Measurements from ENCODE around the gene ZNF714.

ZNF714 gene

DNA sequence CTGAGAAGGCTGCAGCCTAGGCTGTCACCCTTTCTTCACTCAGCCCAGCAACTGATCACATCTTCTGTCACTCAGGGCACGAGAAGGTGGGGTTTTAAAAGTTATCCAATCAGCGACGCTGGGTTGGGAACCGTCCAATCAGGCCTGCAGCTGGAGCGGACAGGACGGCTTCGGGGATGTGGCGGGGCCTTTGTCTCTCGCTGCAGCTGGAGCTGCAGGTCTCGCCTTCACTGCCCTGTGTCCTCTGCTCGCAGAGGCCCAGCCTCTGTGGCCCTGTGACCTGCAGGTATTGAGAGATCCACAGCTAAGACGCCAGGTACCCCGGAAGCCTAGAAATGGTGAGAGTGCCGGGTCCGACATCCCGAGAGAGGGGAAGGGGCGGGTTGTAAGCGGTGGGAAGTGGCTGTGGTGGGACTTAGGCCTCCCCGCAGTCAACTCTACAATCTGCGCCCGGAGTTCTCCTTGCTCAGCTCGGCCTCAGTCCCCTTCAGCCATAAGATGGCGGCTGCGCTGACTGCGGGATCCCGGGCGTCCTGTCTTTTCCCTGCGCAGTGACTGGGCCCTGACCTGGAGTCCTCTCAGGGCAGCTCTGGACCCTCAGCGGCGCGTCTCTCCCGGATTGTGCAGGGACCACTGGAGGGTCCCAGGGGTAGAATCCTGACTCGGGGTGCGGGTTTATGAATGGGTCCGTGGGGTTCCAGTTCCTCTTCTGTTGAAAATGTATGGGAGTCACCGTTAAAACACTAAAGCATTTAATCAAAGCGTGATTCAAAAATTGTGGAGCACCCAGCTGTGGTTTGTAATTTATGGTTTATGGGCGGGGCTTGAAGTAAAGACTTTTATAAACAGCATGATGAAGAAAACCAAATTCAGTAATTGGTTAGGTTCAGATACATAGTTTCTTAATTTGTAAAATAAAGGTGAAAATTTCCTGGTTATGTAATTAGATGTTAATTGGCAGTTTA lies at the start of gene ZNF714:
Gene ZNF714, plus strand, starts transcription at position 193 of the 965 bp plus-strand sequence. CDS start 16,066 bp downstream, outside the sequence.
- peak; percentile 81 to 82 for DNase-seq

GRCh38 chr19:21045028-21045427 lies 37.0 kb upstream of the ZNF714 start:
- DNase-seq, result no peak

DNA sequence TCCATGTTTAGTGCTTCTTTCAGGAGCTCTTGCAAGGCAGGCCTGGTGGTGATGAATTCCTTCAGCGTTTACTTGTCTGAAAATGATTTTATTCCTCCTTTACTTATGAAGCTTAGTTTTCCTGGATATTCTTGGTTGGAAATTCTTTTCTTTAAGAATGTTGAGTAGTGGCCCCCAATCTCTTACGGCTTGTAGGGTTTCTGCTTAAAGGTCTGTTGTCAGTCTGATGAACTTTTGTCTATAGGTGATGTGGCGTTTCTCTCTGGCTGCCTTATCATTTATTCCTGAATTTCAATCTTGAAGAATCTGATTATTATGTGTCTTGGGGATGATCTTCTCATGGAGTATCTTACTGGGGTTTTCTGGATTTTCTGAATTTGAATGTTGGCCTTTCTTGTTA lies 35.5 kb upstream of the ZNF714 start:
- no peak for DNase-seq

DNA sequence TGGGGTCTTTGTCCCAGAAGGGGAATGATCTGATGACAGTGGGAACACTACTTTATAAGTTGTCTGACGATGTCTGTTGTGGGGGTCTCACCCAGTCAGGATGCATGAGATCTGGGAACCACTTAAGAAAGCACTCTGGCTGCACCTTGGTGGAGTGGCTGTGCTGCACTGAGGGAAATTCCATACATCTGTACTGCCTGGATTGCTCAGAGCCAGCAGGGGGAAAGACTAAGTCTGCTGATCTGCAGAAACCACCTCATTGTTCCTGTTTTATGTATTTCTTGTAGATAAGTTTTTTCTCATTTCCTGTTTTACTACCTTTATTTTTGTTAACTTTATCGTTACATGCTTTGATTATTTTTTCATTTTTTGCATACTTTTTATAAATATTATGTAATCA lies 34.3 kb upstream of the ZNF714 start:
- DNase-seq, result no peak

- no peak for DNase-seq
Measured at GRCh38 chr19:21052902-21053301, 29.1 kb upstream of the ZNF714 start.

DNA sequence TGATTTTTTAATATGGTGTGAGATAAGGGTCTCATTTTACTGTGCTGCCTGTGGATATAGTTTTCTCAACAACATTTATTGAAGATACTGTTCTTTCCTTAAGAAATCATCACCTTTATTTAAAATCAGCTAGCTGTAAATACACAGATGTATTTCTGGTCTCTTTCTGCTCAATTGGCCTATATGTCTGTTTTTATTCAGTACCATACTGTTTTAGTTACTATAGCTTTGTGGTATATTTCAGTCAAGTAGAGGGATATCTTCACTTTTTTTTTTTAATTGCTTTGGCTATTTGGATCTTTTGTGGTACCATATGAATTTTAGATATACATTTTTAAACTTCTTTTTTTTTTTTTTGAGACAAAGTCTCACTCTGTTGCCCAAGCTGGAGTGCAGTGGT lies 16.7 kb upstream of the ZNF714 start:
- DNase-seq, result no peak

GRCh38 chr19:21084343-21084742 lies 2.3 kb downstream of the ZNF714 start:
- no peak for DNase-seq

DNA sequence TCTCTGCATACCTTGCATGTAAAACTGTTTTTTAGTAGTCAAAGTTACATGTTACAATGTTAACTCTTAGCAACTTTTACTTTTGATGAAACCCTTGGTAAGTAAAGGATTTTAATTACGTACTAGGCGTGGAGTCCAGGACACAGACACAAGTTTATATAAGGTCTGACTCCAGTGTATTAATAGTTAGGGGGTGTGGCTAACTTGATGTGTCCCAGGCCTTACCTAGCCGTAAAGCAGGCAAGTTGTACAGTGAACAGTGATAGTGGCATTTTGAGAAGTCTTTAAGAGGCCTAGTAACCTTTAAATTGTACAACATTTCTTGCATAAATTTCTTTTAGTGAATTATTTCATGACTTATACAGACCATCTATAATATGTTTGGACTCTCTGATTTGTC lies 5.9 kb downstream of the ZNF714 start:
- no peak for DNase-seq

DNA sequence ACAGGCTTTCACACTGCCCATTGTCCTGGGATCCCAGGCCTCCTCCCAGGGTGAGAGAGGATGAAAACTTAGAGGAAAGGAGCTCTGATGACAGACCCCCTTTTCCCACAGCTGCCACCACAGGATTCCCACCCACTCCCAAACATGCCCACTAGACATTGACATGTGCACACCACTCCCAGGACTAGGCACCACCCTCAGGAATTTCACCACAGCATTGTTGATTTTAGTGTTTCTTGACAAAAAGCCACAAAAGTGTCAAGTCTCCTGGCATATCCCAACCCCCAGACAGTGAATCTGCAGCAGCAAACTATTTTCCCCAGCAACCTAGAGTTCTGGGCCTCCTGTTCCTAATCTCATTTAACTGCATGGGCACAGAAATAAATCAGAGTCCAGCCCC lies 10.1 kb downstream of the ZNF714 start:
- DNase-seq, result no peak

DNA sequence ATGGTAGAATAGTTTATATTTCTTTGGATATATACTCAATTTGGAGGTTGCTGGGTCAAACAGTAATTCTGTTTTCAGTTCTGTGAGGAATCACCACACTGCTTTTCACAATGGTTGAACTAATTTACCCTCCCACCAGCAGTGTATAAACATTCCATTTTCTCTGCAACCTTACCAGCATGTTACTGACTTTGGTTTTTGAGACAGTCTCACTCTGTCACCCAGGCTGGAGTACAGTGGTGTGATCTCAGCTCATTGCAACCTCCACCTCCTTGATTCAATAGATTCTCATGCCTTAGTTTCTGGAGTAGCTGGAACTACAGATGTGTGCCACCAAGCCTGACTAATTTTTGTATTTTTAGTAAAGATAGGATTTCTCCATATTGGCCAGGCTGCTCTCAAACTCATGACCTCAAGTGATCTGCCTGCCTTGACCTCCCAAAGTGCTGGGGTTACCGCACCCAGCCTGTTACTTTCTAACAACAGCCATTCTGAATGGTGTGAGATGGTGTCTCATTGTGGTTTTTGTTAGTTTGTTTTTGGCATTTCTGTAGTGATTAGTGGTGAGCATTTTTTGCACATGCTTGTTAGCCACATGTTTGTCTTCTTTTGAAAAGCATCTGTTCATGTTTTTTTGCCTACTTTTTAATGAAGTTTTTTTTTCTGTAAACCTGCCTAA lies 12.5 kb downstream of the ZNF714 start:
- no peak for DNase-seq

- no peak for DNase-seq
Measured at GRCh38 chr19:21098291-21098690, 16.3 kb downstream of the ZNF714 start.

- no peak for DNase-seq
Measured at GRCh38 chr19:21101521-21102242, 19.7 kb downstream of the ZNF714 start.

GRCh38 chr19:21109116-21109515 lies 27.1 kb downstream of the ZNF714 start:
- DNase-seq, result no peak

GRCh38 chr19:21110183-21110582 lies 28.2 kb downstream of the ZNF714 start:
- DNase-seq, result no peak

DNA sequence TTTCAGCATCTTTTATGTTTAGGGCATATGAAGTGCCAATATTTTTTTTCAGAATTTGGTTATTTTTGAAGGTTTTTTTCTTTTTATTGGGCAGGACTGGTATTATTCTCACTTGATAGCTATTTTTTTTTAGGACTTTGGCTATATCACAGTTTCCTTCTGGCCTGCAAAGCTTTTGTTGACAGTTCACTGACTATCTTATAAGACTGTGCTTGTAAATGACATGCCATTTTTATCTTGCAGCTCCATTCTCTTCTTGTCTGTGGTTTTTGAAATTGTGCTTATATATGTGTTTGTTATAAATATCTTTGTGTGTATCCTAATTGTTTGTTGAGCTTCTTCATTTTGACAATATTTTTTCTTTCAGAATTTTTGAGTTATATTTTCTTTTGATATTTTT lies 33.4 kb downstream of the ZNF714 start:
- no peak for DNase-seq

DNA sequence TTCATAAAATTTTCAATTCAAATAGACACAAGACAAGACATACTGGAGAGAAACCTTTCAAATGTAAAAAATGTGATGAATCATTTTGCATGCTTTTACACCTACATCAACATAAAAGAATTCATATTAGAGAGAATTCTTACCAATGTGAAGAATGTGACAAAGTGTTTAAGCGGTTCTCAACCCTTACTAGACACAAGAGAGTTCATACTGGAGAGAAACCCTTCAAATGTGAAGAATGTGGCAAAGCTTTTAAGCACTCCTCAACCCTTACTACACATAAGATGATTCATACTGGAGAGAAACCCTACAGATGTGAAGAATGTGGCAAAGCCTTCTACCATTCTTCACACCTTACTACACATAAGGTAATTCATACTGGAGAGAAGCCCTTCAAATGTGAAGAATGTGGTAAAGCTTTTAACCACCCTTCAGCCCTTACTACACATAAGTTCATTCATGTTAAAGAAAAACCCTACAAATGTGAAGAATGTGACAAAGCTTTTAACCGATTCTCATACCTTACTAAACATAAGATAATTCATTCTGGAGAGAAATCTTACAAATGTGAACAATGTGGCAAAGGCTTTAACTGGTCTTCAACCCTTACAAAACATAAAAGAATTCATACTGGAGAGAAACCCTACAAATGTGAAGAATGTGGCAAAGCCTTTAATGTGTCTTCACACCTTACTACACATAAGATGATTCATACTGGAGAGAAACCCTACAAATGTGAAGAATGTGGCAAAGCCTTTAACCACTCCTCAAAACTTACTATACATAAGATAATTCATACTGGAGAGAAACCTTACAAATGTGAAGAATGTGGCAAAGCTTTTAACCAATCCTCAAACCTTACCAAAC lies 35.3 kb downstream of the ZNF714 start:
- DNase-seq, result no peak

DNA sequence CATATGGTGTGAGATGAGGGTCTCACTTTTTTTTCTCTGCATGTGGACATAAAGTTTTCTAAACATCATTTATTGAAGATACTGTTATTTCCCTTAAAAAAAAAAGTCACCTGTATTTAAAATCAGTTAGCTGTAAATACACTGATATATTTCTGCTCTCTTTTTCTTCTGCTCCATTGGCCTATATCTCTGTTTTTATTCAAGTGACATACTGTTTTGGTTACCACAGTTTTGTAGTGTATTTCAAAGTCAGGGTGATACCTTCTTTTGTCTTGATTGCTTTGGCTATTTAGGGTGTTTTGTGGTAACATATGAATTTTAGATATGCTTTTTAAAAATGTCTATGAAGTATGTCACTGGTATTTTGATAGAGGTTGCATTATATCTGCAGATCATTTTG lies 44.1 kb downstream of the ZNF714 start:
- no peak for DNase-seq

DNA sequence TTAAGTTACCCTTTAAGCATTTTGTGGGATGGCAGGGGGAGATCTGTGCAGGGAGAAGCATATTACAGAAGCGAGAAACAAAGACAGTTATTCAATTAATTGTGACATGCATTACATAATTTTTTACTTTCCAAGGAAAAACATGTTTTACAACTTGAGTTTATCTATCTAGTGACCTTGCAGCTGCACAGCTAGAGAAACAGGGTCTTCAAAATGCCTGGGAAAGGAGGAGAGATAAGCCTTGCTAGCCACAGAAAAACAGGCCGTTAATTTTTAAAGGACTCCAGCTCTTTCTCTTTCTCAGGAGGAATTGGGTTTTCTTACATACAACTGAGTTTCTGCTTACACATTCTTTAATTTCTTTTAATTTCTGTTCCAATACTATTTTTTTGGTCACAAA lies 45.0 kb downstream of the ZNF714 start:
- no peak for DNase-seq

DNA sequence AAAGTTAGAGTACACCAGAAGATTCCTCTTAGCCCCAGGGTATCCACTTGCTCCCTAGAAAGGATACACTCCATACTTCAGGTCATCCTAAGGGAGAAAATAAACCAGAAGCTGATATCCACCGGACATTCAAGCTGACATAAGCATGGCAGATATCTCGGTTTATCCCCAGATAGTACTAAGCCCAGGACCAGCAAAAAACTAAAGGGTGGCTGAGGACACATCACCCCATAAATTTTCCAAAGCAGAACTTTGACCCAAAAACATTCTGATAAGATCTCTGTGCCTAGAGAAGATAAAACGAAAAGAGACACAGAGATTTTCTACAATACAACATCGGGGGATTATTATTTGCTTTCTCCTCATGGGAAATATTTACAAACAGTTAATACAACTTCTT lies 45.9 kb downstream of the ZNF714 start:
- no peak for DNase-seq

- DNase-seq, result no peak
Measured at GRCh38 chr19:21128901-21129698, 47.1 kb downstream of the ZNF714 start.

- no peak for DNase-seq
Measured at GRCh38 chr19:21130097-21130775, 48.2 kb downstream of the ZNF714 start.
